ENCODE results near the gene ARHGAP42. TPM values are rescaled to one million over a fixed set of nuclear protein-coding genes. Genes with fewer than 3 reads are reported as not detected.

Gene ARHGAP42
- polyA plus RNA-seq, 3 donors, result 0.13 TPM; not detected in 2

DNA sequence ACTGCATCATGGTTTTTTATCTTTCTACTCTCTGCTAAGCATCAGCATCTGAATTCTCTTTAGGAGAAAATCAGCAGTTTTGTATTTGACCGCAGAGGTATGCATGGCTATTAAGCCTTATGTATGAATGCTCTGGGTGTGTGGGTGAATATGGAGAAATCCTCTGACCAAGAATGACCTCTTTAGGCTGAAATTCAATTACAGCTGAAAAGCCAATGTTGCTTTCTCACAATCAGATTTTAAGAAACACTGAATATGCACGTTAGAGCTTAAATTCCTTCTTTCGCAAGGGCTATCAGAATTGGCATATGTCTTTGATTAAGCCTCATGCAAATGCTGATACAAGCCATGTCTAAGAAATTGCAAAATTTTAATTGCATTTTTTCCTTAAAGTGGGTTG lies 43.2 kb downstream of the ARHGAP42 start:
- no peaks in the 10 kb centered on the region for H3K4me1 Mint-ChIP-seq

DNA sequence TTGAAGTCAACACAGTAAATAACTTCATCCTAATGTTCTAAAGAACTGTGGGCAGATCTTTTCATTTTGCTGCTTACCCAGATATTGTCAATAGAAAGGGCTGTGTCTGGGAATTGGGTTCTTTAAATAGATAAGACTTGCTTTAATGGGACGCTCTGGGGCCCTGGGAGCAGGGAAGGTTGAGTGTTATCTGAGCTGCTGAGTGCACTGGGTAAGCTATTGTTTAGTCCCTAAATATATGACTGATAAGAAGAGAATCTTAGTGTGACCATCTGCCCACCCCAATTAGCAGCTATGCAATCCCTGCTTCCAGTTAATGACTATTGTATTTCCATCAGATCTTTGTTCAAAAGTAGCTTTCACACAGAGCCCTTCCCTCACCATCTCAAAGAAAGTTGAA lies 44.4 kb downstream of the ARHGAP42 start:
- H3K79me2 ChIP-seq (ENCODE audit: insufficient read depth, low read length), result no peaks in the 10 kb centered on the region
- no peak overlapping the region for H3K9ac ChIP-seq (ENCODE audit: insufficient read depth, low read length, poor library complexity, severe bottlenecking)
- H4K20me1 ChIP-seq (ENCODE audit: insufficient read depth, low read length), result no peaks in the 10 kb centered on the region
- H3K4me3 ChIP-seq (replicated peaks in 1 of 3; ENCODE audit: low read depth in 2 of 3, low read length in 3 of 3), result no peak overlapping the region
- no peaks in the 10 kb centered on the region for H3K27me3 ChIP-seq (ENCODE audit: control insufficient read depth in 2 of 2, insufficient read depth in 2 of 2, low read length in 2 of 2)
- no peak overlapping the region for H3K4me2 ChIP-seq (replicated peaks; ENCODE audit: extremely low read depth, low read length, poor library complexity, severe bottlenecking)
- Mint-ChIP-seq H3K27ac (no peak overlapping the region), H3K4me3 (no peak overlapping the region), H3K4me1 (no peaks in the 10 kb centered on the region), H3K36me3 (no peaks in the 10 kb centered on the region), H3K27me3 (ENCODE audit: low read depth in 3 of 3) (peaks cover 1 to 4% (median 2%) of the 10 kb centered on the region in 3 donors), H3K9me3 (peaks cover 0 to 13% (median 0%) of the 10 kb centered on the region in 7 donors)
- H3K36me3 ChIP-seq (replicated peaks in 1 of 2; ENCODE audit: control insufficient read depth in 1 of 2, insufficient read depth in 2 of 2, low read length in 2 of 2), result no peaks in the 10 kb centered on the region
- no peak overlapping the region for H2AFZ ChIP-seq (ENCODE audit: insufficient read depth, low read depth, low read length, poor library complexity, severe bottlenecking)
- intact Hi-C loops (cut with micrococcal nuclease), result no loop called here
- no CpG with 5 or more reads among the region's 1 CpG for WGBS (ENCODE audit: insufficient coverage)
- H3K4me1 ChIP-seq (ENCODE audit: control insufficient read depth in 1 of 2, insufficient read depth in 2 of 2, low read length in 2 of 2), result no peaks in the 10 kb centered on the region
- no peak overlapping the region for H3K27ac ChIP-seq (ENCODE audit: low read depth in 1 of 2, low read length in 2 of 2)
- H3K9me3 ChIP-seq (replicated peaks in 1 of 2; ENCODE audit: control insufficient read depth in 1 of 2, insufficient read depth in 1 of 2, low read length in 2 of 2), result no peaks in the 10 kb centered on the region
- TF ChIP-seq, protein P1, sequence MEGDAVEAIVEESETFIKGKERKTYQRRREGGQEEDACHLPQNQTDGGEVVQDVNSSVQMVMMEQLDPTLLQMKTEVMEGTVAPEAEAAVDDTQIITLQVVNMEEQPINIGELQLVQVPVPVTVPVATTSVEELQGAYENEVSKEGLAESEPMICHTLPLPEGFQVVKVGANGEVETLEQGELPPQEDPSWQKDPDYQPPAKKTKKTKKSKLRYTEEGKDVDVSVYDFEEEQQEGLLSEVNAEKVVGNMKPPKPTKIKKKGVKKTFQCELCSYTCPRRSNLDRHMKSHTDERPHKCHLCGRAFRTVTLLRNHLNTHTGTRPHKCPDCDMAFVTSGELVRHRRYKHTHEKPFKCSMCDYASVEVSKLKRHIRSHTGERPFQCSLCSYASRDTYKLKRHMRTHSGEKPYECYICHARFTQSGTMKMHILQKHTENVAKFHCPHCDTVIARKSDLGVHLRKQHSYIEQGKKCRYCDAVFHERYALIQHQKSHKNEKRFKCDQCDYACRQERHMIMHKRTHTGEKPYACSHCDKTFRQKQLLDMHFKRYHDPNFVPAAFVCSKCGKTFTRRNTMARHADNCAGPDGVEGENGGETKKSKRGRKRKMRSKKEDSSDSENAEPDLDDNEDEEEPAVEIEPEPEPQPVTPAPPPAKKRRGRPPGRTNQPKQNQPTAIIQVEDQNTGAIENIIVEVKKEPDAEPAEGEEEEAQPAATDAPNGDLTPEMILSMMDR (IDR thresholded peaks at IDR 0.05), result no peak
- DNase-seq, result no peak

More for the DNA sequence above, 43.2 kb downstream of the ARHGAP42 start:
- intact Hi-C loops (cut with micrococcal nuclease), result no loop called here
- TF ChIP-seq, protein P1 (IDR thresholded peaks at IDR 0.05), result no peak
- no peaks in the 10 kb centered on the region for H3K27me3 ChIP-seq (ENCODE audit: control insufficient read depth in 2 of 2, insufficient read depth in 2 of 2, low read length in 2 of 2)
- no peaks in the 10 kb centered on the region for H4K20me1 ChIP-seq (ENCODE audit: insufficient read depth, low read length)
- H3K36me3 Mint-ChIP-seq, result no peaks in the 10 kb centered on the region
- no peak overlapping the region for H2AFZ ChIP-seq (ENCODE audit: insufficient read depth, low read depth, low read length, poor library complexity, severe bottlenecking)
- no peak overlapping the region for H3K4me2 ChIP-seq (replicated peaks; ENCODE audit: extremely low read depth, low read length, poor library complexity, severe bottlenecking)
- H3K4me3 Mint-ChIP-seq, result no peak overlapping the region
- H3K27ac ChIP-seq (ENCODE audit: low read depth in 1 of 2, low read length in 2 of 2), result no peak overlapping the region
- H3K9ac ChIP-seq (ENCODE audit: insufficient read depth, low read length, poor library complexity, severe bottlenecking), result no peak overlapping the region
- H3K27me3 Mint-ChIP-seq (ENCODE audit: low read depth in 3 of 3), result peaks cover 0 to 4% (median 0%) of the 10 kb centered on the region in 3 donors
- no peaks in the 10 kb centered on the region for H3K79me2 ChIP-seq (ENCODE audit: insufficient read depth, low read length)
- WGBS (ENCODE audit: insufficient coverage), result 100% methylated on average over 1 of the region's 3 CpGs
- DNase-seq, result no peak
- no peak overlapping the region for H3K4me3 ChIP-seq (replicated peaks in 1 of 3; ENCODE audit: low read depth in 2 of 3, low read length in 3 of 3)
- no peak overlapping the region for H3K27ac Mint-ChIP-seq
- H3K36me3 ChIP-seq (replicated peaks in 1 of 2; ENCODE audit: control insufficient read depth in 1 of 2, insufficient read depth in 2 of 2, low read length in 2 of 2), result no peaks in the 10 kb centered on the region
- H3K9me3 ChIP-seq (replicated peaks in 1 of 2; ENCODE audit: control insufficient read depth in 1 of 2, insufficient read depth in 1 of 2, low read length in 2 of 2), result peaks cover 0 to under 1% of the 10 kb centered on the region in 2 donors
- no peaks in the 10 kb centered on the region for H3K4me1 ChIP-seq (ENCODE audit: control insufficient read depth in 1 of 2, insufficient read depth in 2 of 2, low read length in 2 of 2)
- H3K9me3 Mint-ChIP-seq, result peaks cover 0 to 13% (median 2%) of the 10 kb centered on the region in 7 donors

Measured in CD14-positive monocyte (primary cell).